SK-N-SH treated with all-trans-retinoic acid at 6 μM for 48 hours (cell line): ENCODE data around the gene PAK5.

Experiments
- ZC3H10 ChIP-seq: fragments of 250-450 bp; sonication (Bioruptor Pico); IDR thresholded peaks from 2 replicates; pipeline ENCODE4 v1.5.1; 2021; ENCODE audit warnings: mild to moderate bottlenecking, moderate library complexity
- ZFP30 ChIP-seq: fragments of 450-650 bp; formaldehyde crosslinking; IDR thresholded peaks from 2 replicates; pipeline ENCODE4 v1.5.0; 2022; ENCODE audit warnings: mild to moderate bottlenecking, moderate library complexity

GRCh38 chr20:9506964-9507369 is 331.9 kb downstream of the PAK5 start:
- TF ChIP-seq ZC3H10 (CRISPR knock-in tag) (no peak), ZFP30 (no peak)
